ENCODE data around the gene TM4SF1.

DNA sequence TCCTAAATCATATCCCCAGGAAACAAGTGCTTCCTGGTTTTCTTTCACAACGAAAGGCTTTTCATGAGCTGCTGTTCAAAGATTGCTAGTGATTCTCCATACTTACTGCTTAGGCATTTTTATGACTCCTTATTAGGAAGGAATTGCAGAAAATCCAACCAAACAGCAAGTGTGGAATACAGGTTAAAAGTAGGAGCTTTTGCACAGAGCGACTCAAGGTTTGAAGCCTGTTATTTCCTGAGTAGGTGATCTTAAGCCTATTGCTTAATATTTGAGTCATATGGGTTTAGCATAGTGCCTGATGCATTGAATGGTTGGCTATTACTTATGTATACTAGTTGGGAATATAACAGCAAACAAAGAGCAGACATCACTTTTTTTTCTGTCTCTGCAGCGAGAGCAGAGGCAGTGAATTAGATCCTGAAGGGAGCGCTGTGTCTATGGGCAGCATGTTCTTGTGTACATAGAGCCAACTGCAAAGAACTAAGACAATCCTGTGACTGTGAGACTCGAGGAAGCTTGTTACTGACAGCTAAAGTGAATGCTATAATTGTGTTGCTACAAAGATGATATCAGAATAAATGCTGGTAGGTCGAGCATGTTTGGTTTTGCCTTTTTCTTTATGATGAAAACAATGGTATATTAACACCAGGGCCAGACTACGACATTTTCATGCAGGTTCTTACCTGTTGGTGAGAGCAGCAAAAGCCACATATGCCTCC is 6.3 kb downstream of the TM4SF1 start:
- TF ChIP-seq POLR2A (IDR thresholded peaks at IDR 0.05; ENCODE audit: low read depth, low read length) (no peak), POLR2AphosphoS5 (IDR thresholded peaks at IDR 0.05; ENCODE audit: low read depth, low read length) (no peak), TAF1 (IDR thresholded peaks at IDR 0.05; ENCODE audit: borderline replicate concordance, low read depth, low read length) (no peak)

Data from GM12892 (cell line).